GM19099 (cell line): ENCODE results near the gene TMEM212.

Source experiments
- POLR2A ChIP-seq: IDR thresholded peaks from 3 replicates; pipeline ENCODE4 v1.6.1; 2011; ENCODE audit warnings: low read depth; ENCODE audit not compliant: insufficient read length; ENCODE audit errors: extremely low read depth

Gene TMEM212

GRCh38 chr3:171840811-171841619, 2.1 kb upstream of the TMEM212 start:
- TF ChIP-seq POLR2A, result no peak

DNA sequence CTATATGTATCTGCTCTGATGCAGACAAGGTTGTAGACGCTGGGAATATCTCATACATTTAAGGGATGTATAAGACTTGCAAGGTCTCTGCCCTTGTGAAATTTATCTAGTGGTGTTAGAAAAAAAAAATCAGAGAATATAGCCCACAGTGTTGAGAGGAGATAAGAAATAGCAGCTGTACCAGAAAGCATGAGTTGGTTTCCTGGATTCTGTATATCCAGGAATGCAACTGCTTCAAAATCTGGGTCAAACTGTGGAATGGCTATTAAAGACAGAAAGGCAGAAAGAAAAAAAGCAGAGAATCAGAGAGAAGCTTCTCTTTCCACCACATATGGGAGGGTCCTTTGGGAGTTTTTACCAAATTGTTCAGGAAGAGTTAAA, 1.5 kb upstream of the TMEM212 start:
- no peak for TF ChIP-seq POLR2A

- TF ChIP-seq POLR2A, result no peak
Observed at GRCh38 chr3:171844873-171845272, 1.7 kb downstream of the TMEM212 start.

- no peak for TF ChIP-seq POLR2A
Observed at GRCh38 chr3:171845481-171846284, 2.5 kb downstream of the TMEM212 start.

- no peak for TF ChIP-seq POLR2A
Observed at GRCh38 chr3:171846597-171846996, 3.4 kb downstream of the TMEM212 start.

- TF ChIP-seq POLR2A, result no peak
Observed at GRCh38 chr3:171847133-171847532, 4.0 kb downstream of the TMEM212 start.

DNA sequence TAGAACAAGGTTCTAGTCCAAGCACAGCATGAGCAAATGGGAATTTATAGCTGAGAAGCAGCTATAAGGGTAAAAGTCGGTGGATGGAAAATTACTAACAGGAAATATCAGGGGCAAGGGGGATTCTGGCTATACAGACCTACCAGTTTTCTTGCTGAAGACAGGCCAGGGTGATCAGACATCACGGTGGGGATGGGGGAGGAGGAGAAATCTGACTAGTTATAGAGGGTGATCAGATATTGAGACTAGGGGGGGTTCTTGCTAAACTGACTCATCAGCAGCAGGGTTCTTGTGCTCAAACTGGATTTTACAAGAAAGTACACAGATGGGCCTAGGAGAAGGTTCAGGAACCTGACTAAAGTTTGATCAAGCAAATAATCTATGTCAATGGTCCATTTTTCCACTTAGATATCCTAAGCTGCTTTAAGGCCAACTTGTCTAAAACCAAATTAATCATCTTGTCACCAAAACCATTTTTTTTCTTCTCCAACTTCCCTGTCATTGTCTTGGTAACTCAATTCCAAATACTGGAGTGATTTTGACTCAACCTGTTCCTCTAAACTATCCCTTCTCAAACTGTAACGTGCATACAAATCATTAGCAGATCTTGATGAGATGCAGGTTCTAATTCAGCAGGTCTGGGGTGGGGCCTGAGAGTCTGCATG, 4.6 kb downstream of the TMEM212 start:
- TF ChIP-seq POLR2A, result no peak

- TF ChIP-seq POLR2A, result no peak
Observed at GRCh38 chr3:171849617-171850319, 6.6 kb downstream of the TMEM212 start.

DNA sequence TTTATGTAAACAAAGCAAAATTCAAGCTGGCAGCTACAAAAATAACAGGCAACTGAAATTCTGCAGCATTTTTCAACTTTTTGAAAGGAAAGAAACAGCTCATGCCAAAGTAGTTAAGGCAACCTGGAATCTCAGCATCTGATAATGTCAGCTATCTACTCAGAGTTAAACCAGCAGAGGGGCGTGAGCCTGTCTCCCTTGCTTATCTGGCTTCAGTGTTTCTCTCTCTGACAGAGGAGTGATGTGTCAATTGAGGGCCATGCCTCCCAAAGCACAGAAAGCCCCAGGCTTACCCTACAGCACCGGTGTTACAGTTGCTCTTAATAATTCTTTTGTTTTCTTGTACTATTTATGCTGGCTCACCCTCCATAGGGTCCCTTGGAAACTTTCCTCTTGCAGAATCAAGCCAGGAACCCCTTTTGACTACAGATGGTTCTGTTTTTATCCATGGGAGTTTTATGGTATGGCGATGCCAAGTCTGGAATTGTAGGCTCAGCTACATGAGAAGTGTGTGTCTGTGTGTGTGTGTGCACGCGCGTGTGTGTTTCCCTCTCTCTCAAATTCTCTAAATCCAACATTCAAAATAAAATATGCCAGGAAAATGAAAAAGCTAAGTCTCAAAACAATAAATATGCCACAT, 7.3 kb downstream of the TMEM212 start:
- TF ChIP-seq POLR2A, result no peak

GRCh38 chr3:171850960-171851659, 8.0 kb downstream of the TMEM212 start:
- no peak for TF ChIP-seq POLR2A

- no peak for TF ChIP-seq POLR2A
Observed at GRCh38 chr3:171851660-171852058, 8.5 kb downstream of the TMEM212 start.

DNA sequence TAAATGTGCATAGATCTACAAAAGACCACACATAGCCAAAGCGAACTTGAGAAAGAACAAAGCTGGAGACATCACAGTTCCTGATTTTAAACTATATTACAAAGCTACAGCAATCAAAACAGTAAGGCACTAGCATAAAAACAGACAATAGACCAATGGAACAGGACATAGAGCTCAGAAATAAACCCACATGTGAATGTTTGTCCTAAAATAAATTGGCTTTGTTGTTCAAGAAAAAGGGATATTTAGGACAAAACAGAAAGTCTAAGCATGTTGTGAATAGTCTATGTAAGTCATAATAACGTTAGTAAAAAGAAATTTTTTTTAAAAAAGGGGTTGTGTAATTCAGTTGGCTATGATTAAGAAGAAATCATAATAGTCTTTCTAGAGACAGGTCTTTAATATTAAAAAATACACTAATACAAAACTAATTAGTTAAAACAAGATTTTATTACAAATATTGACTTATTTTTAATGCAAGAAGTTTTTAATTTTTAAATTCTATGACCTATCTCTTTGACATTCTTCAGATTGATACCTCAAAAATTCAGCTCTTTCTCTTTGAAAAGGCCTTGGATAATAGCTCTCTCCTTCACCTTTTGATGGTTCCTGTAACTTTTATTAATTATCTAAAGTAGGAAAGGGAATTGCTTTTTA, 11.6 kb downstream of the TMEM212 start:
- no peak for TF ChIP-seq POLR2A

- TF ChIP-seq POLR2A, result no peak
Observed at GRCh38 chr3:171860830-171861535, 17.8 kb downstream of the TMEM212 start.

GRCh38 chr3:171862392-171862791, 19.2 kb downstream of the TMEM212 start:
- TF ChIP-seq POLR2A, result no peak
